Mucosa of descending colon (tissue), 3 donors: ENCODE results near the gene EXOC2. TPM values are rescaled to one million over a fixed set of nuclear protein-coding genes. Genes with fewer than 3 reads are reported as not detected.

ENCODE experiments used
- ATAC-seq: fragments of 200-7000 bp; cut with Tn5 transposase; one replicate; pipeline ENCODE4 v1.9.1; 2020; ENCODE audit warnings: mild to moderate bottlenecking, moderate library complexity
- DNase-seq, 3 donors: peaks; one replicate each; pipeline ENCODE4 v3.0.0-alpha.2; 2020
- H3K36me3 ChIP-seq: fragments of 200-600 bp; one replicate; pipeline ENCODE4 v1.8.0; 2021; ENCODE audit warnings: low read depth, mild to moderate bottlenecking
- H3K4me1 ChIP-seq: fragments of 200-600 bp; one replicate; pipeline ENCODE4 v1.8.0; 2021; ENCODE audit warnings: low read depth, mild to moderate bottlenecking
- H3K4me3 ChIP-seq: fragments of 200-600 bp; one replicate; pipeline ENCODE4 v1.8.0; 2021; ENCODE audit warnings: mild to moderate bottlenecking
- H3K9me3 ChIP-seq: fragments of 200-600 bp; one replicate; pipeline ENCODE4 v1.8.0; 2021; ENCODE audit warnings: mild to moderate bottlenecking
- intact Hi-C, 2 donors: fragments of 100-400 bp; cut with DNase I in 1 of 2; cut with micrococcal nuclease in 1 of 2; formaldehyde crosslinking; loops; one replicate each; pipeline versions ENCODE4 v1.11.0 to v1.11.1; 2022; cut with DNase I, micrococcal nuclease
- total RNA-seq, 3 donors: library from RNA; stranded (reverse); fragmentation: NEBNext Ultra II Directional in 2 of 3; extraction: Animal tissue kit (Norgen Biotek cat#: 25700) in 2 of 3; gene quantifications; one replicate each; pipeline versions ENCODE4 v1.2.1 to v1.2.4, GENCODE V29; 2021 to 2023
- TF ChIP-seq, protein P1 (sequence below): fragments of 200-600 bp; IDR thresholded peaks from one replicate; pipeline ENCODE4 v1.8.0; 2022; ENCODE audit warnings: antibody characterized with exemption, mild to moderate bottlenecking
- donor health status: DM: no; HTN: no; CAD: no; lungs with moderate emphysema.
- donor health status: DM: no; HTN: no; CAD: no.
- donor health status: DM: no; HTN: yes; CAD: no.

Gene EXOC2
- total RNA-seq, 3 donors from 2014 or later, result 13.1 to 20.9 (median 17.3) TPM

DNA sequence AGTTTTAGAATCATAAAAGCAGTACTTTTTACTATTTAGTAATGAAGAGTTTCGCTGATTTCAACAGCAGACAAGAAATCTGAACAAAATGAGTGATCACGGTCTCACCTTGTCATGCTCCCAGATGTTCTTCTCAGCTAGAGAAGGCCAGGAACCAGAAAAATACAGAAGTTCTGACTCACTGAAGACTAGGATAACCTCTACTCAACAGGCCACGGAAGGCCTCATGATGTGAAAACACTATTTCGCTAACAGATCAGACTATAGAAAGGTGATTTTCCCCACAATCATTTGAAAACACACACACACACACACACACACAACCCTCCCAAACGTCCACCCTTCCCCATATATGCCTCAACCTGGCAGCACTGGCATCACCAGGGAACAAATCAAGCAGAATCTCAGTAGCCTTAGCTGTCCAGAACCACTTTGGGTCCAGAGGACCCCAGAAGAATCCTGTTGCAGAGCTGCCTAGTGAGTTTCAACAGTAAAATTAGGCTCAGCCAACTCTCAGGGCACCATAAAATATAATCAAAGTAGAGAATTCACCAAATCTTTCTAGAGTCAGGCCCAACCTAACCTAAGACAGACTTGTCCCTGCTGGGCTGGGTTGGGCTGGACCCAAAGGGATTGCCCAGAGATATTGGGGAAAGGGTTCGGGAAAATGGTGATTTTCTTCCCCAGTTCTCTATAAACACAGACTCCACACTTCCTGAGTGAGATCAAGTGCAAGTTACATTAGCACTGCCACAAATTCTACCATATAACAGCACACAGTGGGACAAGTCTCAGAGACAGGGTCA, 7.9 kb downstream of the EXOC2 start:
- Histone ChIP-seq H3K4me3 (no peak overlapping the region), H3K36me3 (no peaks in the 10 kb centered on the region), H3K4me1 (peaks cover 4% of the 10 kb centered on the region), H3K9me3 (no peaks in the 10 kb centered on the region)
- ATAC-seq, result no peak
- TF ChIP-seq, protein P1, sequence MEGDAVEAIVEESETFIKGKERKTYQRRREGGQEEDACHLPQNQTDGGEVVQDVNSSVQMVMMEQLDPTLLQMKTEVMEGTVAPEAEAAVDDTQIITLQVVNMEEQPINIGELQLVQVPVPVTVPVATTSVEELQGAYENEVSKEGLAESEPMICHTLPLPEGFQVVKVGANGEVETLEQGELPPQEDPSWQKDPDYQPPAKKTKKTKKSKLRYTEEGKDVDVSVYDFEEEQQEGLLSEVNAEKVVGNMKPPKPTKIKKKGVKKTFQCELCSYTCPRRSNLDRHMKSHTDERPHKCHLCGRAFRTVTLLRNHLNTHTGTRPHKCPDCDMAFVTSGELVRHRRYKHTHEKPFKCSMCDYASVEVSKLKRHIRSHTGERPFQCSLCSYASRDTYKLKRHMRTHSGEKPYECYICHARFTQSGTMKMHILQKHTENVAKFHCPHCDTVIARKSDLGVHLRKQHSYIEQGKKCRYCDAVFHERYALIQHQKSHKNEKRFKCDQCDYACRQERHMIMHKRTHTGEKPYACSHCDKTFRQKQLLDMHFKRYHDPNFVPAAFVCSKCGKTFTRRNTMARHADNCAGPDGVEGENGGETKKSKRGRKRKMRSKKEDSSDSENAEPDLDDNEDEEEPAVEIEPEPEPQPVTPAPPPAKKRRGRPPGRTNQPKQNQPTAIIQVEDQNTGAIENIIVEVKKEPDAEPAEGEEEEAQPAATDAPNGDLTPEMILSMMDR, result no peak
- intact Hi-C loops, result no loop called here
- no peak for DNase-seq

DNA sequence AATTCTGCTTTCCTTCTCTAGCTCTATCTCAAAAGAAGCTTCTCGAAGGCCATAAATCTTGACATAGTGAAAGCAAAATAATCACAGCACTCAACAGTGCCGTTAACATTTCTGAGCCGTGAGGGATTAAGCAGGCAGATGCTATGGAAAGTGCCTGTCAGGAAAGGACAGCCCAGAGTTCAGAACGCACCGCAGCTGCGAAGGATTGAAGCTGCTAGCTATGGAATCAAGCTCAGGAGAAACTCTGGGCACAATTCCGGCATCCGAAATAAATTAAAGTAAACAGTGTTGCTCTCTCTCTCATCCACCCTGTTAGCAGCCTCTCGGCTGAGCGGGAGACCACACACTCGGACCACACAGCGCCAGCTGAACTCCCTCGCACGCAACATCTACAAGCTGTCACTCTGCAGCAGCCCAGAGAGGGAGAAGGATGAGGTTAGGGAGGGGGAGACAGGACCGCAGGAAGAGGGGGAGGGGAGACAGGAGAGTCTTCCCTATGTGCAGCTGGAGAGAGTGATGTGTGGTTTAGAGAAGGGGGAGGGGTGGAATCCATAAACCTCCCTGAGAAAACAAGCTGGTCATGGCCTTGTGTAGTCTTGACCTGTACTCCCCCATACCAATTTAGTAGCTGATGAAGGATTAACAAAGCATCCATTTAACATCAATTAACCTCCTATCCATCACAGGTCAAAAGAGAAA, 9.0 kb downstream of the EXOC2 start:
- Histone ChIP-seq H3K9me3 (no peaks in the 10 kb centered on the region), H3K4me3 (no peak overlapping the region), H3K4me1 (peaks cover 4% of the 10 kb centered on the region), H3K36me3 (no peaks in the 10 kb centered on the region)
- ATAC-seq (peak; percentile 62), DNase-seq (peak in 2 of 3 donors; percentile 40 to 54)
- intact Hi-C loops, result no loop called here
- TF ChIP-seq, protein P1, result no peak

DNA sequence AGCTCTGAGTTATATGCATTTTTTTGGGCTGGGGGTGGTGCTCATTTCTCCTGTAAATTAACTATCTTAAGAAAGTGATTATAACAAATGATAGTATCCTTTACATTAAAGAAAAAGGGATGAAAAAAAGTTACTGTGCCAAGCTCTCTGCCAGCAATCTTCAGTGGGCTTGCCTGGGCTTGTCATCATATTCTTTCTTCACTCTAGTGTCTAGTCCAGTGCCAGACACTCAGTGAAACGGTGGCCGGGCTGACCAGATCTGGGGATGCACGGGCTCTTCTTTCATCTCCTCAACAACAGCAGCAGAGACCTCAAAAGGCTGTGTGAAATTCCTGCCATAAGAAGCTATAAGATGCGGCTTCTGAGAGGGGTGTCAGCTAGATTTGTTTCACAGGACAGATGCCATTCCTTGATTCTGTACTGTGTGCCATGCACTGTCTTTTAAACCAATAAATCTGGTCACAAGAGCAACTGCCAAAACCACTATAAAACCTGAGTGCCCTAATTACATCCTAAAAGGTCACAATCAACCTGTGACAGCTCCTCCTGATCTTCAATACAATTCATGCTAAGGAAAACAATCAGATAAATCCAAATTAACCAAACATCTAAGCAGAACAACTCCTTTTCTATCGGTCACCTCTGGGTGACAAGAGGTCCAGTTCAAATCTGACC, 12.1 kb downstream of the EXOC2 start:
- intact Hi-C loops, result no loop called here
- Histone ChIP-seq H3K4me3 (no peak overlapping the region), H3K4me1 (peaks cover 4% of the 10 kb centered on the region), H3K36me3 (no peaks in the 10 kb centered on the region), H3K9me3 (no peaks in the 10 kb centered on the region)
- ATAC-seq (no peak), DNase-seq (no peak)
- TF ChIP-seq, protein P1, result no peak

DNA sequence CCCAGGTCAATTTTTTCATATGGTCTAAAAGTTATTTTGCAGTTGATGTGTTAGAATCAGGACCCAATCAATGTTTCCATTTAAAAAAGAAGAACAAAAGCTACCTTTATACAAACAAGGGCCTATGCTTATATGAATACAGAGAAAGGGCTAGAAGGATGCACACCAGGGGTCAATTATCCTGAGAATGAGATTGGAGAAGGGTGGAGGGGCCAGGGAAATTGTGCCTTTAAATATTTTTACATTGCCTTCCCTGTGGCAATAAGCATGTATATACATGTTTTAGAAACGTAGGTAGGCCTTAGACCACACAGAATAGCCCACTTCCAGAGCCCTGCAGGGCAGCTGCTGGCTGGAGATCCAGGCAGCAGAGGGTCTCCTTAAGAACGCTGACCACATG, 12.7 kb downstream of the EXOC2 start:
- H3K36me3 ChIP-seq, result no peaks in the 10 kb centered on the region
- no peaks in the 10 kb centered on the region for H3K9me3 ChIP-seq
- TF ChIP-seq, protein P1, result no peak
- H3K4me3 ChIP-seq, result no peak overlapping the region
- intact Hi-C loops, result no loop called here
- H3K4me1 ChIP-seq, result peaks cover 4% of the 10 kb centered on the region
- no peak for ATAC-seq
- DNase-seq, result no peak

DNA sequence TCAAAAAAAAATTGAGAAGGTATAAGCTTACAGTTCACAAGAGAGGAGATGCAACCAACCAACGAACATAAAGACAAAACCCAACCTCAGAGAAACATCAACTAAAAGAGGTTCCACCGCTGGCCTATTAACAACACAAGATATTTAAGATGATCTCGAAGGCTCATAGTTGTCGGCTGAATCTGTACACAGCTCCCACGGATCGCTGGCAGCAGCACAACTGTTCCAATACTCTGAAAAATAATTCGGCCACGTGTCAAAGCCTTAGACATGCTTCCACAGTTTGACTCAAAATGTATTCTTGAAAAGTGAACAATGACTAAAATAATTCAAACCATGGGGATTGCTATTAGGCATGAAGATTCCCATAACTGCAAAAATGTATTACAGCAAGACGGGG, 13.7 kb downstream of the EXOC2 start:
- intact Hi-C loops, result no loop called here

More for the DNA sequence above, 13.7 kb downstream of the EXOC2 start:
- Histone ChIP-seq H3K4me1 (peaks cover 4% of the 10 kb centered on the region), H3K4me3 (no peak overlapping the region), H3K36me3 (no peaks in the 10 kb centered on the region), H3K9me3 (no peaks in the 10 kb centered on the region)
- TF ChIP-seq, protein P1, result no peak
- no peak for ATAC-seq
- DNase-seq, result no peak
